RWPE2 (cell line): ENCODE measurements around the gene IL36G.

ENCODE experiments used
- ATAC-seq: fragments of 200-7000 bp; cut with Tn5 transposase; 3 replicates; pipeline ENCODE4 v1.9.1; 2021; ENCODE audit warnings: low read depth
- DNase-seq: peaks from one replicate; pipeline ENCODE4 v3.0.0-alpha.2; 2020; ENCODE audit warnings: low spot score
- H3K27ac ChIP-seq: fragments of 450-650 bp; 2 replicates; pipeline ENCODE4 v1.5.1; 2017; ENCODE audit warnings: mild to moderate bottlenecking; ENCODE audit not compliant: poor library complexity, severe bottlenecking
- H3K27me3 ChIP-seq: fragments of 250-450 bp; sonication (Bioruptor Pico); 2 replicates; pipeline ENCODE4 v1.5.1; 2021; ENCODE audit warnings: mild to moderate bottlenecking, moderate library complexity; ENCODE audit not compliant: insufficient read depth, poor library complexity, severe bottlenecking
- H3K36me3 ChIP-seq: fragments of 250-450 bp; sonication (Bioruptor Pico); 2 replicates; pipeline ENCODE4 v1.5.1; 2020; ENCODE audit warnings: low read depth, mild to moderate bottlenecking, moderate library complexity
- H3K4me1 ChIP-seq: fragments of 250-450 bp; sonication (Bioruptor Pico); 2 replicates; pipeline ENCODE4 v1.5.1; 2021; ENCODE audit warnings: mild to moderate bottlenecking, moderate library complexity; ENCODE audit not compliant: insufficient read depth, poor library complexity, severe bottlenecking
- H3K4me3 ChIP-seq: fragments of 250-450 bp; sonication (Bioruptor Pico); 2 replicates; pipeline ENCODE4 v1.5.1; 2021; ENCODE audit warnings: mild to moderate bottlenecking, moderate library complexity; ENCODE audit not compliant: severe bottlenecking
- H3K9me3 ChIP-seq: fragments of 250-450 bp; sonication (Bioruptor Pico); 2 replicates; pipeline ENCODE4 v1.5.1; 2021; ENCODE audit warnings: mild to moderate bottlenecking, moderate library complexity; ENCODE audit not compliant: severe bottlenecking
- TF ChIP-seq, protein P1 (sequence below): fragments of 450-650 bp; IDR thresholded peaks from one replicate; pipeline ENCODE4 v1.5.1; 2017; ENCODE audit warnings: mild to moderate bottlenecking, moderate library complexity; ENCODE audit not compliant: poor library complexity, severe bottlenecking

The IL36G gene

DNA sequence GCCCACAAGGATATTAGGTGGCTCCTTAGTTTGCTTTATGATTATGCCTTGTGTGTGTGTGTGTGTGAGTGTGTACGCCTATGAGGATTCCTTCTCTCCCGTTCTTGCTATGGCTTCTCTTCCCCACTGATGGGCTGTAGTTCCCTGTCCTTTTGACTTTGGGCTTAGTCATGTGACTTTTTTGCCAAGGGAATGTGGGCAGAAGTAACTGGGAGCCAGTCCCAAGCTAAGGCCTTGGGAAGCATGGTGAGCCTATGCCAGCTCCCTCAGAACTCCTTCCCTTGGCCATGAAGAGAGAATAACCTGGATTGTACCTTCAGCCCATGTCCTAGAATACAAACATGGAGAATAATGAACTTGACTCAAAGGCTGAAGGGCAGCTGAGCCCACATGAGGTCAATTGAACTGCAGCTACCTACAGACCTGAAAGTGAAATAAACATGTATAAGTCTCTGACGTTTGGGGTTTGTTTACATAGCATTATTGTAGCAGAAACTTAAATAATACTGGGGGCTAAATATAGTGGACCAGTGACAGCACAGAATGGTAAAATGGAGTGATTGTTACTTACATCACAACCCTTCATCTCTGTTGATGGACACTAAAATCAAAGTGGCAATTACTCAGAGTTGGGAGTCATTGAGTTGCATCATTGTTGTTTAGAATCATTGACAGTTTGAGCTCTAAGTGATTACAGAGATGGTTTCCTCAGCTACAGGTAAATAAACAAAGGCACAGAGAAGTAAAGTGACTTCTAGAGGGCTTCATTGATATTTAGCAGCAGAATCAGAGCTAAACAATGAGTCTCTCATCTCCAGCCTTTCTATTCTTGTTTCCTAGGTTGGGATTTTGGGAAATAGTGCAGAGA lies 15.3 kb upstream of the IL36G start:
- Histone ChIP-seq H3K27ac (no peak overlapping the region), H3K9me3 (no peaks in the 10 kb centered on the region), H3K27me3 (no peaks in the 10 kb centered on the region), H3K4me1 (no peaks in the 10 kb centered on the region), H3K36me3 (no peaks in the 10 kb centered on the region), H3K4me3 (no peak overlapping the region)
- ATAC-seq (no peak), DNase-seq (no peak)
- TF ChIP-seq, protein P1, sequence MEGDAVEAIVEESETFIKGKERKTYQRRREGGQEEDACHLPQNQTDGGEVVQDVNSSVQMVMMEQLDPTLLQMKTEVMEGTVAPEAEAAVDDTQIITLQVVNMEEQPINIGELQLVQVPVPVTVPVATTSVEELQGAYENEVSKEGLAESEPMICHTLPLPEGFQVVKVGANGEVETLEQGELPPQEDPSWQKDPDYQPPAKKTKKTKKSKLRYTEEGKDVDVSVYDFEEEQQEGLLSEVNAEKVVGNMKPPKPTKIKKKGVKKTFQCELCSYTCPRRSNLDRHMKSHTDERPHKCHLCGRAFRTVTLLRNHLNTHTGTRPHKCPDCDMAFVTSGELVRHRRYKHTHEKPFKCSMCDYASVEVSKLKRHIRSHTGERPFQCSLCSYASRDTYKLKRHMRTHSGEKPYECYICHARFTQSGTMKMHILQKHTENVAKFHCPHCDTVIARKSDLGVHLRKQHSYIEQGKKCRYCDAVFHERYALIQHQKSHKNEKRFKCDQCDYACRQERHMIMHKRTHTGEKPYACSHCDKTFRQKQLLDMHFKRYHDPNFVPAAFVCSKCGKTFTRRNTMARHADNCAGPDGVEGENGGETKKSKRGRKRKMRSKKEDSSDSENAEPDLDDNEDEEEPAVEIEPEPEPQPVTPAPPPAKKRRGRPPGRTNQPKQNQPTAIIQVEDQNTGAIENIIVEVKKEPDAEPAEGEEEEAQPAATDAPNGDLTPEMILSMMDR, result no peak

DNA sequence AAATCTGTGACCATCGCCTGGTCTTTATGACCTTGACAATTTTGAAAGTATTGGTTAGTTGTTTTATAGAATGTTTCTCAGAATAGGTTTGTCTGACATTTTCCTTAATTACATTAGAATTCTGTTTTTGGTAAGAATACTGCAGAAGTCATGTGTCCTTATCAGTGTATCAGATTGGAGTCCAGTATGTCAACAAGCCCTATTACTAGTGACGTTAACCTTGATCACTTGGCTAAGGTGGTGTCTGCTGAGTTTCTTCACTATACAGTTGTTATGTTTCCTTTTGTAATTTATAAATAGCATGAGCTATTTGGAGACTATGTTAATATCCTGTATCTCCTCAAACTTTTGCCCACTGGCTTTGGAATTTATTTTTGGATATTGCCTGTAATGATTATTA lies 10.8 kb upstream of the IL36G start:
- H3K36me3 ChIP-seq, result no peaks in the 10 kb centered on the region
- TF ChIP-seq, protein P1, result no peak
- H3K9me3 ChIP-seq, result no peaks in the 10 kb centered on the region
- H3K4me3 ChIP-seq, result no peak overlapping the region
- no peaks in the 10 kb centered on the region for H3K4me1 ChIP-seq
- ATAC-seq, result no peak
- DNase-seq, result no peak
- no peak overlapping the region for H3K27ac ChIP-seq
- H3K27me3 ChIP-seq, result no peaks in the 10 kb centered on the region

DNA sequence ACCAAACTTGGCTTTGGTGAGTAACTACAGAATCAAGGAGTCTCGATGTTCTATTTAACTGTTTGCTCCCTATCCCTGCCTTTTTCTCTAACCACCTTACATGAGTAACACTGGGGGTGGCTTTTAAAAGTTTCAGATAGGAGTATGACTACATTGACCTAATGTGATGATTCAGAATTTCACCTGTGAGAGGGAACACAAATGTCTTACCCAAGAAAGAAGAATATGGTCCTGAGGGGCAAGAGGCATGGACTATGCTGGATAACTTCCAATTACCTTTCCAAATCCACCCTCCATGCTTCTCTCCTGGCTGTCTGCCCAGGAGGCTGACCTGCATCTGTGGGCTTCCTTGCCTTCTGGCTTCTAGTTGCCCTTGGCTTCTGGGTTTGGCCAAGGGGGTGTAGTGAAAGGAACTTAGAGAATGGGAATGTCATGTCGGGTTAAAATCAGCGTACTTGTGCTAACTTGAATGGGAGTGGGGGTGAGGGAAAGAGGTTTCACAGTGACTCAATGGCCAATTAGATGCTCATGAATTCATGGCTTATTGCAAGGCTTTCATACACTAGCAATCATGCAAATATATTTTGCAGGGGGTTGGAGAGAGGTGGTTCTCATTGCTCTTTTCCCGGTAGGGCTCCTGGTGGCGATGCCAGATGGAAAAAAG lies 5.3 kb upstream of the IL36G start:
- no peaks in the 10 kb centered on the region for H3K27me3 ChIP-seq
- H3K9me3 ChIP-seq, result no peaks in the 10 kb centered on the region
- TF ChIP-seq, protein P1, result no peak
- no peaks in the 10 kb centered on the region for H3K36me3 ChIP-seq
- no peak overlapping the region for H3K4me3 ChIP-seq
- H3K4me1 ChIP-seq, result peaks cover 5% of the 10 kb centered on the region
- peak overlapping the region; percentile 16 for H3K27ac ChIP-seq
- DNase-seq (no peak), ATAC-seq (peak; percentile 83)

DNA sequence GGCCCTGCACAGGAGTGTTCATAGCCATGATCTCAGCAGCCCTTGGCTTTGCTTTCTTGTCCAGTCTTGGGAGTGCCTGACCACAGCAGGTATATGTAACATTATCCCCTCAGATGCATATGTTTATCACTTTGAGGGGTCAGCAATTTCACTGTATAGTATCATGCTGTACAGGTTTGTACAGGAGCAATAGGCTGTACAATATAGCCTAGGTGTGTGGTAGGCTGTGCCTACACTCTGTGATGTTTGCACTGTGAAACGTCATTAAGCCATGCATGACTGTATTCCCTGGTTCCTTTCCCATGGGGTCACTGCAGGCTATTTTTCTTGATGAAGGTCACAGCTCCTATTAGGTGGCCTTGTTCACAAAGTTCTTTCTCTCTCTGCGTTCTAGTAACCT lies 4.7 kb upstream of the IL36G start:
- Histone ChIP-seq H3K36me3 (no peaks in the 10 kb centered on the region), H3K27ac (peak overlapping the region; percentile 16), H3K27me3 (no peaks in the 10 kb centered on the region), H3K9me3 (no peaks in the 10 kb centered on the region), H3K4me1 (peaks cover 5% of the 10 kb centered on the region), H3K4me3 (no peak overlapping the region)
- TF ChIP-seq, protein P1, result no peak
- DNase-seq (no peak), ATAC-seq (peak; percentile 36)
